H9 (cell line): ENCODE data around the gene ILDR2. TPM values are rescaled to one million over a fixed set of nuclear protein-coding genes. Genes with fewer than 3 reads are reported as not detected.

Experiments used
- DNase-seq: peaks from one replicate; pipeline ENCODE4 v3.0.0-alpha.2; 2017
- H2AFZ ChIP-seq: one replicate; pipeline ENCODE4 v1.6.1; 2013; ENCODE audit warnings: mild to moderate bottlenecking, low read length, control low read depth, moderate library complexity
- H2AK5ac ChIP-seq: 2 replicates; pipeline ENCODE4 v1.6.1; 2013; ENCODE audit warnings: low read length, control low read depth, mixed read lengths; ENCODE audit not compliant: insufficient read length
- H2BK120ac ChIP-seq: one replicate; pipeline ENCODE4 v1.6.1; 2013; ENCODE audit warnings: low read depth, mild to moderate bottlenecking, low read length, control low read depth, inconsistent platforms; ENCODE audit not compliant: poor library complexity, severe bottlenecking
- H2BK12ac ChIP-seq: 2 replicates; pipeline ENCODE4 v1.6.1; 2013; ENCODE audit warnings: low read length, control low read depth, mixed read lengths, low read depth; ENCODE audit not compliant: insufficient read length
- H2BK15ac ChIP-seq: 2 replicates; pipeline ENCODE4 v1.6.1; 2013; ENCODE audit warnings: low read depth, low read length, control low read depth
- H2BK20ac ChIP-seq: one replicate; pipeline ENCODE4 v1.6.1; 2013; ENCODE audit warnings: low read depth, mild to moderate bottlenecking, low read length, control low read depth, inconsistent platforms; ENCODE audit not compliant: poor library complexity, severe bottlenecking
- H2BK5ac ChIP-seq: 2 replicates; pipeline ENCODE4 v1.6.1; 2013; ENCODE audit warnings: low read length, control low read depth, mixed read lengths; ENCODE audit not compliant: insufficient read length
- H3K14ac ChIP-seq: 2 replicates; pipeline ENCODE4 v1.6.1; 2013; ENCODE audit warnings: low read length, control low read depth; ENCODE audit not compliant: insufficient read depth
- H3K18ac ChIP-seq: 2 replicates; pipeline ENCODE4 v1.6.1; 2013; ENCODE audit warnings: low read depth, mild to moderate bottlenecking, mixed read lengths, low read length, control low read depth; ENCODE audit not compliant: insufficient read length
- H3K23ac ChIP-seq: 2 replicates; pipeline ENCODE4 v1.6.1; 2013; ENCODE audit warnings: low read length, control low read depth, mixed read lengths, low read depth; ENCODE audit not compliant: insufficient read length
- H3K23me2 ChIP-seq: 2 replicates; pipeline ENCODE4 v1.6.1; 2013; ENCODE audit warnings: low read depth, mild to moderate bottlenecking, mixed read lengths, low read length, control low read depth; ENCODE audit not compliant: insufficient read length, poor library complexity, severe bottlenecking
- H3K27ac ChIP-seq: 2 replicates; pipeline ENCODE4 v1.5.1; 2013; ENCODE audit warnings: low read length, control low read depth, mixed read lengths, low read depth; ENCODE audit not compliant: insufficient read length
- H3K27me3 ChIP-seq: 2 replicates; pipeline ENCODE4 v1.6.1; 2013; ENCODE audit warnings: low read length, control low read depth, inconsistent platforms; ENCODE audit not compliant: insufficient read depth
- H3K4ac ChIP-seq: 2 replicates; pipeline ENCODE4 v1.6.1; 2013; ENCODE audit warnings: low read depth, mild to moderate bottlenecking, control low read depth, inconsistent platforms, low read length, moderate library complexity
- H3K4me1 ChIP-seq: 2 replicates; pipeline ENCODE4 v1.6.1; 2013; ENCODE audit warnings: low read length, control low read depth, inconsistent platforms; ENCODE audit not compliant: insufficient read depth
- H3K4me2 ChIP-seq: 2 replicates; pipeline ENCODE4 v1.6.1; 2013; ENCODE audit warnings: low read length, control low read depth, mixed read lengths; ENCODE audit not compliant: insufficient read length, insufficient read depth
- H3K56ac ChIP-seq: 2 replicates; pipeline ENCODE4 v1.6.1; 2013; ENCODE audit warnings: low read depth, mild to moderate bottlenecking, mixed read lengths, low read length, control low read depth; ENCODE audit not compliant: insufficient read length
- H3K79me1 ChIP-seq: 2 replicates; pipeline ENCODE4 v1.6.1; 2013; ENCODE audit warnings: low read depth, mild to moderate bottlenecking, moderate library complexity, low read length, control low read depth, inconsistent platforms; ENCODE audit not compliant: insufficient read depth, poor library complexity, severe bottlenecking
- H3K79me2 ChIP-seq: 2 replicates; pipeline ENCODE4 v1.6.1; 2013; ENCODE audit warnings: low read length, control low read depth, inconsistent platforms; ENCODE audit not compliant: insufficient read depth
- H3K9ac ChIP-seq: 2 replicates; pipeline ENCODE4 v1.6.1; 2013; ENCODE audit warnings: low read length, control low read depth, mixed read lengths; ENCODE audit not compliant: insufficient read length; ENCODE audit errors: extremely low read depth
- H3K9me3 ChIP-seq: one replicate; pipeline ENCODE4 v1.6.1; 2013; ENCODE audit warnings: low read depth, low read length, inconsistent platforms; ENCODE audit not compliant: control insufficient read depth
- H3T11ph ChIP-seq: one replicate; pipeline ENCODE4 v1.6.1; 2013; ENCODE audit warnings: mild to moderate bottlenecking, low read length, control low read depth, inconsistent platforms
- H4K20me1 ChIP-seq: one replicate; pipeline ENCODE4 v1.6.1; 2013; ENCODE audit not compliant: control insufficient read depth, insufficient read length, insufficient read depth
- H4K5ac ChIP-seq: 2 replicates; pipeline ENCODE4 v1.6.1; 2013; ENCODE audit warnings: low read depth, mild to moderate bottlenecking, mixed read lengths, low read length, control low read depth; ENCODE audit not compliant: insufficient read length
- H4K8ac ChIP-seq: replicated peaks from 2 replicates; pipeline ENCODE4 v1.6.1; 2013; ENCODE audit warnings: low read length, control low read depth, mixed read lengths, low read depth; ENCODE audit not compliant: insufficient read length
- H4K91ac ChIP-seq: 2 replicates; pipeline ENCODE4 v1.6.1; 2013; ENCODE audit warnings: low read depth, mild to moderate bottlenecking, moderate library complexity, mixed read lengths, low read length, control low read depth; ENCODE audit not compliant: insufficient read length
- H3K27ac Mint-ChIP-seq, 3 experiments: 2 replicates in 2 of 3; 3 replicates in 1 of 3; pipeline ENCODE4 v1.8.0; 2020 to 2021; ENCODE audit warnings: mixed read lengths in 3 of 3, mild to moderate bottlenecking in 1 of 3, moderate library complexity in 1 of 3
- H3K27me3 Mint-ChIP-seq: 2 replicates; pipeline ENCODE4 v1.8.0; 2021; ENCODE audit warnings: low read depth, mild to moderate bottlenecking, moderate library complexity, mixed read lengths
- H3K36me3 Mint-ChIP-seq, 3 experiments: 2 replicates in 2 of 3; 3 replicates in 1 of 3; pipeline ENCODE4 v1.8.0; 2020 to 2021; ENCODE audit warnings: low read depth in 3 of 3, mixed read lengths in 3 of 3; ENCODE audit not compliant: insufficient read depth in 1 of 3
- H3K4me1 Mint-ChIP-seq, 2 experiments: 2 replicates each; pipeline ENCODE4 v1.8.0; 2020; ENCODE audit warnings: mixed read lengths in 2 of 2
- H3K4me3 Mint-ChIP-seq, 2 experiments: 2 replicates in 1 of 2; 3 replicates in 1 of 2; pipeline ENCODE4 v1.8.0; 2020 to 2021; ENCODE audit warnings: mild to moderate bottlenecking in 2 of 2, mixed read lengths in 2 of 2, moderate library complexity in 1 of 2
- H3K9me3 Mint-ChIP-seq, 2 experiments: 2 replicates in 1 of 2; 3 replicates in 1 of 2; pipeline ENCODE4 v1.8.0; 2020; ENCODE audit warnings: mild to moderate bottlenecking in 2 of 2, mixed read lengths in 2 of 2, moderate library complexity in 1 of 2
- WGBS: extraction: QIAGEN DNeasy Blood & Tissue Kit; methylation state at CpG from one replicate; pipeline ENCODE4 v1.1.7; 2013; ENCODE audit warnings: missing lambda C conversion rate, low lambda C conversion rate, mixed read lengths; ENCODE audit not compliant: insufficient read length; ENCODE audit errors: extremely low coverage; 5-methylcytosine and 5-hydroxymethylcytosine counted together
- total RNA-seq: library from RNA; stranded (reverse); gene quantifications from 2 replicates; pipeline ENCODE4 v1.2.1, GENCODE V29; 2021
- TF ChIP-seq, protein P1 (sequence below): fragments of 200-600 bp; sonication (generic); conservative IDR thresholded peaks from 3 replicates; pipeline ENCODE4 v1.8.0; 2021; ENCODE audit warnings: antibody characterized with exemption, mild to moderate bottlenecking

Gene ILDR2
- total RNA-seq, 1 experiment from 2014 or later: 1.1 TPM

DNA sequence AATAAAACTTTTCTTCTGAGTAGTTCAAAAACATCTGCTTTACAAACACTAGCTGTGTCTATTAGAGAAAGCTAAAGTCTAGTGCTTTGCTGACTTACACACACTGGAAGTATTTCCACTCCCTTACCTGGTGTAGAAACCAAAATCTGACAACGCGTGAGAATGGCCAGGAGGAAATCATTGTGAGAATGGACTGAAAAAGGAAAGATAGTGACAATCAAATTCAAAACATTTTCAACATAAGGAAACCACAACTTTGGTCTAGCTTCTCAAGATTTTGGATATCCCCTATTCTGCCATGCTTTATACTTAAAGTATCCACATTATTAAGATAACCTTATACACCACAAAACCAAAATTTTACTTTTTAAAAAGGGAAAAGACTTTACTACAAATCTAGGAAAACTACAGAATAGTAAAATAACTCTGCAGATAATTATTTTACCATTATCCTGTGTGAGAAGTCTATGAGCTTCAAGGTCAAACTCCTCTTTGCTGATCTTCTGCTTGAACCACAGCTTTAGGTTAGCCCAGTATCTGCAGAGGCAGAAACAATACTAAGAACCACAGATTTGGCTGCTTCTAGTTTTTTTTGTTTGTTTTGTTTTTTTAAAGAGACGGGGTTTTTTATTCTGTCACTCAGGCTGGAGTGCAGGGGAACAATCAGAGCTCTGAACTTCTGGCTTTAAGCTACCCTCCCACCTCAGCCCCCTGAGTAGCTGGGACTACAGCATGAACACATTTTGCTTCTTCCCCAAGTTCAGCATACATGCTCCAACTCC, 105.8 kb downstream of the ILDR2 start:
- no peak overlapping the region for H3K18ac ChIP-seq
- H3K27ac Mint-ChIP-seq: no peak overlapping the region
- no peak overlapping the region for H3K4me3 Mint-ChIP-seq
- WGBS: no CpG with 5 or more reads among the region's 3 CpGs
- no peak overlapping the region for H3K4ac ChIP-seq
- no peak overlapping the region for H4K91ac ChIP-seq
- H3K14ac ChIP-seq: no peak overlapping the region
- H2BK20ac ChIP-seq: no peak overlapping the region
- peaks cover 23 to 54% (median 45%) of the 10 kb centered on the region in 3 experiments for H3K36me3 Mint-ChIP-seq
- H3K4me2 ChIP-seq: no peak overlapping the region
- H2BK120ac ChIP-seq: no peak overlapping the region
- H2AFZ ChIP-seq: no peak overlapping the region
- H3K4me1 Mint-ChIP-seq: peaks cover 13 to 14% of the 10 kb centered on the region in 2 experiments
- H3K23ac ChIP-seq: no peak overlapping the region
- H3K4me1 ChIP-seq: no peaks in the 10 kb centered on the region
- TF ChIP-seq, protein P1, sequence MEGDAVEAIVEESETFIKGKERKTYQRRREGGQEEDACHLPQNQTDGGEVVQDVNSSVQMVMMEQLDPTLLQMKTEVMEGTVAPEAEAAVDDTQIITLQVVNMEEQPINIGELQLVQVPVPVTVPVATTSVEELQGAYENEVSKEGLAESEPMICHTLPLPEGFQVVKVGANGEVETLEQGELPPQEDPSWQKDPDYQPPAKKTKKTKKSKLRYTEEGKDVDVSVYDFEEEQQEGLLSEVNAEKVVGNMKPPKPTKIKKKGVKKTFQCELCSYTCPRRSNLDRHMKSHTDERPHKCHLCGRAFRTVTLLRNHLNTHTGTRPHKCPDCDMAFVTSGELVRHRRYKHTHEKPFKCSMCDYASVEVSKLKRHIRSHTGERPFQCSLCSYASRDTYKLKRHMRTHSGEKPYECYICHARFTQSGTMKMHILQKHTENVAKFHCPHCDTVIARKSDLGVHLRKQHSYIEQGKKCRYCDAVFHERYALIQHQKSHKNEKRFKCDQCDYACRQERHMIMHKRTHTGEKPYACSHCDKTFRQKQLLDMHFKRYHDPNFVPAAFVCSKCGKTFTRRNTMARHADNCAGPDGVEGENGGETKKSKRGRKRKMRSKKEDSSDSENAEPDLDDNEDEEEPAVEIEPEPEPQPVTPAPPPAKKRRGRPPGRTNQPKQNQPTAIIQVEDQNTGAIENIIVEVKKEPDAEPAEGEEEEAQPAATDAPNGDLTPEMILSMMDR: no peak
- no peak for DNase-seq
- no peak overlapping the region for H2BK15ac ChIP-seq
- no peak overlapping the region for H3K9ac ChIP-seq
- H2AK5ac ChIP-seq: no peak overlapping the region
- H2BK5ac ChIP-seq: no peak overlapping the region
- H3K79me1 ChIP-seq: peaks cover 5% of the 10 kb centered on the region
- no peaks in the 10 kb centered on the region for H3K9me3 Mint-ChIP-seq
- H3K9me3 ChIP-seq: no peaks in the 10 kb centered on the region
- no peak overlapping the region for H4K8ac ChIP-seq
- no peak overlapping the region for H3K56ac ChIP-seq
- peaks cover 12% of the 10 kb centered on the region; the same call in 1 of the 2 replicates for H3K79me2 ChIP-seq
- H3K27me3 Mint-ChIP-seq: no peaks in the 10 kb centered on the region
- H4K5ac ChIP-seq: no peak overlapping the region
- H4K20me1 ChIP-seq: no peaks in the 10 kb centered on the region
- no peak overlapping the region for H3K27ac ChIP-seq
- no peak overlapping the region for H3T11ph ChIP-seq
- no peak overlapping the region for H2BK12ac ChIP-seq
- H3K27me3 ChIP-seq: no peaks in the 10 kb centered on the region
- H3K23me2 ChIP-seq: no peaks in the 10 kb centered on the region
